Measurements from ENCODE around the gene PKMYT1.

DNA sequence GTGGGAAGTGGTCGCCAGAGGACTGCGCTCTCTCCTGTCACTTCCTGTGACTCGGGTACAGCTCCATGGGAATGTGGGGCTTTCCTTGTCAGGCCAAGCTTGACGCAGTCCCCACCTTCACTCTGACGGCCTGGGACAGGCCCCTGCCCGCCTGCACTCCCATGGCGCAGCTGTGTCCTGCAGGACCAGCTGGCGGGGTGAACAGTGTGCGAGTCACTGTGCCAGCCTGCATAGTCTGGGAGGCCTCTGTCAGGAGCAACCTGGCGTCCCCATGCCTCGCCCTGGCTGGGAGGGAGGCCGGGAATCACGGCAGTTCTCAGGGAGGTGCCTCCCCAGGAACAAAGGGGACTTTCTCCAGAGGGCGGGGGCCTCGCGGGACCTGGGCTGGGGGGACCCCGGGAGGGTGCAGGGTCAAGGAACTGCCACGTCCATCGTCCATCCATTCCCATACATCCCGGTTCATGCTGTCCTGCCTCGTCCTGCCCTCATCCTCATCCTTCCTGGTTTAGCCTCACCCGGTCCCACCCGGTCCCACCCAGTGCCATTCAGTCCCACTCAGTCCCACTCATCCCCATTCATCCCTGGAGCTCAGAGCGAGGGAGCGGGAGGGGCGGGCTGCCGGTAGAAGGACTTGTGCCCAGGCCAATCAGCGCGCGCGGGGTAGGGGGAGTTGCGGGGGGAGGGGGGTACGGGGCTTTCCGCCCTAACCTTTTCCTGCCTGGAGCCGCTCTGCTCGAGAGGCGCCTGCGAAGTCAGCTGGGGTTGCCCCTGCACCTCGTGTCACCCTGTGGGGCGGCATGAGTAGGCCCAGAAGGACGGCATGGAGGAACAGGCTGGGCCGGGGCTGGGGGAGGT, 55.1 kb downstream of the PKMYT1 start:
- TF ChIP-seq, protein P1, sequence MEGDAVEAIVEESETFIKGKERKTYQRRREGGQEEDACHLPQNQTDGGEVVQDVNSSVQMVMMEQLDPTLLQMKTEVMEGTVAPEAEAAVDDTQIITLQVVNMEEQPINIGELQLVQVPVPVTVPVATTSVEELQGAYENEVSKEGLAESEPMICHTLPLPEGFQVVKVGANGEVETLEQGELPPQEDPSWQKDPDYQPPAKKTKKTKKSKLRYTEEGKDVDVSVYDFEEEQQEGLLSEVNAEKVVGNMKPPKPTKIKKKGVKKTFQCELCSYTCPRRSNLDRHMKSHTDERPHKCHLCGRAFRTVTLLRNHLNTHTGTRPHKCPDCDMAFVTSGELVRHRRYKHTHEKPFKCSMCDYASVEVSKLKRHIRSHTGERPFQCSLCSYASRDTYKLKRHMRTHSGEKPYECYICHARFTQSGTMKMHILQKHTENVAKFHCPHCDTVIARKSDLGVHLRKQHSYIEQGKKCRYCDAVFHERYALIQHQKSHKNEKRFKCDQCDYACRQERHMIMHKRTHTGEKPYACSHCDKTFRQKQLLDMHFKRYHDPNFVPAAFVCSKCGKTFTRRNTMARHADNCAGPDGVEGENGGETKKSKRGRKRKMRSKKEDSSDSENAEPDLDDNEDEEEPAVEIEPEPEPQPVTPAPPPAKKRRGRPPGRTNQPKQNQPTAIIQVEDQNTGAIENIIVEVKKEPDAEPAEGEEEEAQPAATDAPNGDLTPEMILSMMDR (IDR thresholded peaks at IDR 0.05): no peak
- TF ChIP-seq RAD21 (IDR thresholded peaks at IDR 0.05; ENCODE audit: low read length): no peak
- no peak for TF ChIP-seq SMC3 (IDR thresholded peaks at IDR 0.05; ENCODE audit: low read depth, low read length)
- TF ChIP-seq, protein P2, sequence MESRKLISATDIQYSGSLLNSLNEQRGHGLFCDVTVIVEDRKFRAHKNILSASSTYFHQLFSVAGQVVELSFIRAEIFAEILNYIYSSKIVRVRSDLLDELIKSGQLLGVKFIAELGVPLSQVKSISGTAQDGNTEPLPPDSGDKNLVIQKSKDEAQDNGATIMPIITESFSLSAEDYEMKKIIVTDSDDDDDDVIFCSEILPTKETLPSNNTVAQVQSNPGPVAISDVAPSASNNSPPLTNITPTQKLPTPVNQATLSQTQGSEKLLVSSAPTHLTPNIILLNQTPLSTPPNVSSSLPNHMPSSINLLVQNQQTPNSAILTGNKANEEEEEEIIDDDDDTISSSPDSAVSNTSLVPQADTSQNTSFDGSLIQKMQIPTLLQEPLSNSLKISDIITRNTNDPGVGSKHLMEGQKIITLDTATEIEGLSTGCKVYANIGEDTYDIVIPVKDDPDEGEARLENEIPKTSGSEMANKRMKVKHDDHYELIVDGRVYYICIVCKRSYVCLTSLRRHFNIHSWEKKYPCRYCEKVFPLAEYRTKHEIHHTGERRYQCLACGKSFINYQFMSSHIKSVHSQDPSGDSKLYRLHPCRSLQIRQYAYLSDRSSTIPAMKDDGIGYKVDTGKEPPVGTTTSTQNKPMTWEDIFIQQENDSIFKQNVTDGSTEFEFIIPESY (IDR thresholded peaks at IDR 0.05; ENCODE audit: borderline replicate concordance, low read depth): no peak
- no peak for TF ChIP-seq GABPA (IDR thresholded peaks at IDR 0.05; ENCODE audit: low read depth)

All from SK-N-SH (cell line).